SK-N-SH treated with all-trans-retinoic acid at 6 μM for 48 hours (cell line): ENCODE results near the gene ASTN1.

Source experiments
- ATAC-seq: fragments of 200-7000 bp; cut with Tn5 transposase; 3 replicates; pipeline ENCODE4 v1.9.1; 2020; ENCODE audit warnings: mild to moderate bottlenecking, moderate library complexity
- BACH2 ChIP-seq: fragments of 250-450 bp; sonication (Bioruptor Pico); IDR thresholded peaks from 2 replicates; pipeline ENCODE4 v1.9.0; 2021; ENCODE audit warnings: mild to moderate bottlenecking, borderline replicate concordance
- CSDC2 ChIP-seq: fragments of 250-450 bp; sonication (Bioruptor Pico); IDR thresholded peaks from 2 replicates; pipeline ENCODE4 v1.5.0; 2020; ENCODE audit warnings: mild to moderate bottlenecking, moderate library complexity
- CSRNP3 ChIP-seq: fragments of 250-450 bp; sonication (Bioruptor Pico); IDR thresholded peaks from 2 replicates; pipeline ENCODE4 v1.5.1; 2021; ENCODE audit warnings: mild to moderate bottlenecking, moderate library complexity
- ESRRG ChIP-seq: fragments of 250-450 bp; sonication (Bioruptor Pico); IDR thresholded peaks from 2 replicates; pipeline ENCODE4 v1.6.1; 2021; ENCODE audit warnings: mild to moderate bottlenecking
- GLIS3 ChIP-seq: fragments of 250-450 bp; sonication (Bioruptor Pico); IDR thresholded peaks from 2 replicates; pipeline ENCODE4 v1.5.0; 2020; ENCODE audit warnings: mild to moderate bottlenecking, moderate library complexity
- ISL1 ChIP-seq: fragments of 250-450 bp; sonication (Bioruptor Pico); IDR thresholded peaks from 2 replicates; pipeline ENCODE4 v2.1.2; 2022; ENCODE audit warnings: mild to moderate bottlenecking, moderate library complexity
- OSR1 ChIP-seq: fragments of 250-450 bp; sonication (Bioruptor Pico); IDR thresholded peaks from 2 replicates; pipeline ENCODE4 v1.8.0; 2022; ENCODE audit warnings: moderate library complexity, mild to moderate bottlenecking, inconsistent platforms
- PPARA ChIP-seq: fragments of 250-450 bp; sonication (Bioruptor Pico); IDR thresholded peaks from 2 replicates; pipeline ENCODE4 v1.5.0; 2020; ENCODE audit warnings: mild to moderate bottlenecking, borderline replicate concordance
- RARB ChIP-seq: fragments of 250-450 bp; sonication (Bioruptor Pico); IDR thresholded peaks from 2 replicates; pipeline ENCODE4 v1.8.0; 2021; ENCODE audit warnings: mild to moderate bottlenecking, moderate library complexity
- SNAI2 ChIP-seq: fragments of 250-450 bp; sonication (Bioruptor Pico); IDR thresholded peaks from 2 replicates; pipeline ENCODE4 v1.5.0; 2020; ENCODE audit warnings: mild to moderate bottlenecking, moderate library complexity
- TCF4 ChIP-seq: fragments of 250-450 bp; sonication (Bioruptor Pico); IDR thresholded peaks from 2 replicates; pipeline ENCODE4 v1.8.0; 2021; ENCODE audit warnings: mild to moderate bottlenecking, moderate library complexity, borderline replicate concordance
- TOX ChIP-seq: fragments of 250-450 bp; sonication (Bioruptor Pico); IDR thresholded peaks from 2 replicates; pipeline ENCODE4 v1.8.0; 2021; ENCODE audit warnings: mild to moderate bottlenecking, moderate library complexity, borderline replicate concordance
- ZC3H10 ChIP-seq: fragments of 250-450 bp; sonication (Bioruptor Pico); IDR thresholded peaks from 2 replicates; pipeline ENCODE4 v1.5.1; 2021; ENCODE audit warnings: mild to moderate bottlenecking, moderate library complexity
- ZFP3 ChIP-seq: fragments of 250-450 bp; sonication (Bioruptor Pico); IDR thresholded peaks from 2 replicates; pipeline ENCODE4 v1.5.0; 2020; ENCODE audit warnings: mild to moderate bottlenecking, moderate library complexity
- ZNF8 ChIP-seq: fragments of 450-650 bp; formaldehyde crosslinking; IDR thresholded peaks from 2 replicates; pipeline ENCODE4 v1.5.0; 2020; ENCODE audit warnings: mild to moderate bottlenecking, moderate library complexity
- TF ChIP-seq, protein P1 (sequence below): fragments of 250-450 bp; sonication (Bioruptor Pico); IDR thresholded peaks from 2 replicates; pipeline ENCODE4 v1.5.0; 2020; ENCODE audit warnings: mild to moderate bottlenecking, moderate library complexity
- TF ChIP-seq, protein P2 (sequence below): fragments of 250-450 bp; sonication (Bioruptor Pico); IDR thresholded peaks from 2 replicates; pipeline ENCODE4 v1.8.0; 2021; ENCODE audit warnings: low read depth, mild to moderate bottlenecking, moderate library complexity, borderline replicate concordance
- TF ChIP-seq, protein P3 (sequence below): fragments of 250-450 bp; sonication (Bioruptor Pico); IDR thresholded peaks from 2 replicates; pipeline ENCODE4 v1.8.0; 2020; ENCODE audit warnings: mild to moderate bottlenecking, moderate library complexity, borderline replicate concordance
- TF ChIP-seq, protein P4 (sequence below): fragments of 250-450 bp; sonication (Bioruptor Pico); IDR thresholded peaks from 2 replicates; pipeline ENCODE4 v1.5.1; 2020; ENCODE audit warnings: low read depth, mild to moderate bottlenecking, moderate library complexity

The ASTN1 gene

GRCh38 chr1:176932114-176933104, 232.1 kb downstream of the ASTN1 start:
- TF ChIP-seq TCF4 (CRISPR knock-in tag) (no peak), CSRNP3 (no peak), GLIS3 (CRISPR knock-in tag) (no peak), BACH2 (CRISPR knock-in tag) (no peak), OSR1 (CRISPR knock-in tag) (no peak)
- TF ChIP-seq, protein P1, sequence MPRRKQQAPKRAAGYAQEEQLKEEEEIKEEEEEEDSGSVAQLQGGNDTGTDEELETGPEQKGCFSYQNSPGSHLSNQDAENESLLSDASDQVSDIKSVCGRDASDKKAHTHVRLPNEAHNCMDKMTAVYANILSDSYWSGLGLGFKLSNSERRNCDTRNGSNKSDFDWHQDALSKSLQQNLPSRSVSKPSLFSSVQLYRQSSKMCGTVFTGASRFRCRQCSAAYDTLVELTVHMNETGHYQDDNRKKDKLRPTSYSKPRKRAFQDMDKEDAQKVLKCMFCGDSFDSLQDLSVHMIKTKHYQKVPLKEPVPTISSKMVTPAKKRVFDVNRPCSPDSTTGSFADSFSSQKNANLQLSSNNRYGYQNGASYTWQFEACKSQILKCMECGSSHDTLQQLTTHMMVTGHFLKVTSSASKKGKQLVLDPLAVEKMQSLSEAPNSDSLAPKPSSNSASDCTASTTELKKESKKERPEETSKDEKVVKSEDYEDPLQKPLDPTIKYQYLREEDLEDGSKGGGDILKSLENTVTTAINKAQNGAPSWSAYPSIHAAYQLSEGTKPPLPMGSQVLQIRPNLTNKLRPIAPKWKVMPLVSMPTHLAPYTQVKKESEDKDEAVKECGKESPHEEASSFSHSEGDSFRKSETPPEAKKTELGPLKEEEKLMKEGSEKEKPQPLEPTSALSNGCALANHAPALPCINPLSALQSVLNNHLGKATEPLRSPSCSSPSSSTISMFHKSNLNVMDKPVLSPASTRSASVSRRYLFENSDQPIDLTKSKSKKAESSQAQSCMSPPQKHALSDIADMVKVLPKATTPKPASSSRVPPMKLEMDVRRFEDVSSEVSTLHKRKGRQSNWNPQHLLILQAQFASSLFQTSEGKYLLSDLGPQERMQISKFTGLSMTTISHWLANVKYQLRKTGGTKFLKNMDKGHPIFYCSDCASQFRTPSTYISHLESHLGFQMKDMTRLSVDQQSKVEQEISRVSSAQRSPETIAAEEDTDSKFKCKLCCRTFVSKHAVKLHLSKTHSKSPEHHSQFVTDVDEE (CRISPR knock-in tag): no peak
- TF ChIP-seq, protein P2, sequence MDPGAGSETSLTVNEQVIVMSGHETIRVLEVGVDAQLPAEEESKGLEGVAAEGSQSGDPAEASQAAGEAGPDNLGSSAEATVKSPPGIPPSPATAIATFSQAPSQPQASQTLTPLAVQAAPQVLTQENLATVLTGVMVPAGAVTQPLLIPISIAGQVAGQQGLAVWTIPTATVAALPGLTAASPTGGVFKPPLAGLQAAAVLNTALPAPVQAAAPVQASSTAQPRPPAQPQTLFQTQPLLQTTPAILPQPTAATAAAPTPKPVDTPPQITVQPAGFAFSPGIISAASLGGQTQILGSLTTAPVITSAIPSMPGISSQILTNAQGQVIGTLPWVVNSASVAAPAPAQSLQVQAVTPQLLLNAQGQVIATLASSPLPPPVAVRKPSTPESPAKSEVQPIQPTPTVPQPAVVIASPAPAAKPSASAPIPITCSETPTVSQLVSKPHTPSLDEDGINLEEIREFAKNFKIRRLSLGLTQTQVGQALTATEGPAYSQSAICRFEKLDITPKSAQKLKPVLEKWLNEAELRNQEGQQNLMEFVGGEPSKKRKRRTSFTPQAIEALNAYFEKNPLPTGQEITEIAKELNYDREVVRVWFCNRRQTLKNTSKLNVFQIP (CRISPR knock-in tag): no peak
- no peak for ATAC-seq

DNA sequence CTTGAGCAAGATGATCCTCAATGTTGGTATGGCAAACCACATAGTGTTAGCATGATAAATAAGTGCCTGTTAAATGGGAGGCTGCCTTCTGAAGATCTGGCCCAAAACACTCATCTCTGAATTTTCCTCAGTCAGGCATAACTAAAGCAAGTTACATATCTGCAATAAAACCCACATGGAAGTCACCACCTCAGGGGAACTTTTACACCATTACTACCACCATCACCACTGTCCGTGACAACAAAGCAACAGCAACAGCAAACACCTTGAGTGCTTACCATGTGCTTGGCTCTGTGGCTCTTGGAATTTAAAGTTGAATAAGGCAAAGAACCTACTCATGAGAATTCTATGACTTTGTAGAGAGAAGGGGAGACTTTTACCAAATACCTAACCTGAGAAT, 233.0 kb downstream of the ASTN1 start:
- no peak for ATAC-seq
- TF ChIP-seq ZFP3 (CRISPR knock-in tag) (no peak), ESRRG (no peak), SNAI2 (CRISPR knock-in tag) (no peak), RARB (CRISPR knock-in tag) (no peak), GLIS3 (CRISPR knock-in tag) (no peak), ZC3H10 (CRISPR knock-in tag) (no peak), CSRNP3 (no peak), TOX (CRISPR knock-in tag) (no peak), BACH2 (CRISPR knock-in tag) (no peak), PPARA (CRISPR knock-in tag) (no peak), OSR1 (CRISPR knock-in tag) (no peak), CSDC2 (CRISPR knock-in tag) (no peak), ISL1 (CRISPR knock-in tag) (no peak), ZNF8 (CRISPR knock-in tag) (no peak), TCF4 (CRISPR knock-in tag) (no peak)
- TF ChIP-seq, protein P1 (CRISPR knock-in tag): no peak
- TF ChIP-seq, protein P3, sequence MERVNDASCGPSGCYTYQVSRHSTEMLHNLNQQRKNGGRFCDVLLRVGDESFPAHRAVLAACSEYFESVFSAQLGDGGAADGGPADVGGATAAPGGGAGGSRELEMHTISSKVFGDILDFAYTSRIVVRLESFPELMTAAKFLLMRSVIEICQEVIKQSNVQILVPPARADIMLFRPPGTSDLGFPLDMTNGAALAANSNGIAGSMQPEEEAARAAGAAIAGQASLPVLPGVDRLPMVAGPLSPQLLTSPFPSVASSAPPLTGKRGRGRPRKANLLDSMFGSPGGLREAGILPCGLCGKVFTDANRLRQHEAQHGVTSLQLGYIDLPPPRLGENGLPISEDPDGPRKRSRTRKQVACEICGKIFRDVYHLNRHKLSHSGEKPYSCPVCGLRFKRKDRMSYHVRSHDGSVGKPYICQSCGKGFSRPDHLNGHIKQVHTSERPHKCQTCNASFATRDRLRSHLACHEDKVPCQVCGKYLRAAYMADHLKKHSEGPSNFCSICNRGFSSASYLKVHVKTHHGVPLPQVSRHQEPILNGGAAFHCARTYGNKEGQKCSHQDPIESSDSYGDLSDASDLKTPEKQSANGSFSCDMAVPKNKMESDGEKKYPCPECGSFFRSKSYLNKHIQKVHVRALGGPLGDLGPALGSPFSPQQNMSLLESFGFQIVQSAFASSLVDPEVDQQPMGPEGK (CRISPR knock-in tag): no peak
- TF ChIP-seq, protein P2 (CRISPR knock-in tag): no peak
- TF ChIP-seq, protein P4, sequence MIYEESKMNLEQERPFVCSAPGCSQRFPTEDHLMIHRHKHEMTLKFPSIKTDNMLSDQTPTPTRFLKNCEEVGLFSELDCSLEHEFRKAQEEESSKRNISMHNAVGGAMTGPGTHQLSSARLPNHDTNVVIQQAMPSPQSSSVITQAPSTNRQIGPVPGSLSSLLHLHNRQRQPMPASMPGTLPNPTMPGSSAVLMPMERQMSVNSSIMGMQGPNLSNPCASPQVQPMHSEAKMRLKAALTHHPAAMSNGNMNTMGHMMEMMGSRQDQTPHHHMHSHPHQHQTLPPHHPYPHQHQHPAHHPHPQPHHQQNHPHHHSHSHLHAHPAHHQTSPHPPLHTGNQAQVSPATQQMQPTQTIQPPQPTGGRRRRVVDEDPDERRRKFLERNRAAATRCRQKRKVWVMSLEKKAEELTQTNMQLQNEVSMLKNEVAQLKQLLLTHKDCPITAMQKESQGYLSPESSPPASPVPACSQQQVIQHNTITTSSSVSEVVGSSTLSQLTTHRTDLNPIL (CRISPR knock-in tag): no peak
